ENCODE results near the gene HCK.

DNA sequence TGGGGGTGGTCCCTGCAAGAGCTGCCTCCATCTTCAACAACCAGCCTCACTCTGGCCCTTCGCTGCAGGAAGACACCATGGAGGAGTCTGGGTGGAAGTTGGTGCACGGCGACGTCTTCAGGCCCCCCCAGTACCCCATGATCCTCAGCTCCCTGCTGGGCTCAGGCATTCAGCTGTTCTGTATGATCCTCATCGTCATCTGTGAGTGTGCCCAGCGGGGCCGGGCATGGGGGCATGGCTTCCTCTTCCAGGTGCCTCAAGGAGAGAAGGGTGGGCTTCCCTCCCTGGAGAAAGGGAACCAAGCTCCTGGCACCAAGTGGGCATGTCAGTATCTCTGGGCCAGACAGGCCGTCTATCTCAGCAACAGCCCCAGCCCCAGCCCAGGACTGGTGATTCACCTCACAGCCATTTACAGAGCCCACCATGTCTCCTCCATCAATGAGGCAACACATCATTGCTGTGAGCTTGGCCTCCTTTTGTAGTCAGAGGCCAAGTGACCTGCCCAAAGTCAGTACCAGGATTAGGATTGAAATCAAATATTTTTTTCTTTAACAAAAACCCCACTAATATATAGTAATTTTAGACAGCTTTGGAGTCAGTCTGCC, 97.6 kb downstream of the HCK start:
- TF ChIP-seq, protein P1, sequence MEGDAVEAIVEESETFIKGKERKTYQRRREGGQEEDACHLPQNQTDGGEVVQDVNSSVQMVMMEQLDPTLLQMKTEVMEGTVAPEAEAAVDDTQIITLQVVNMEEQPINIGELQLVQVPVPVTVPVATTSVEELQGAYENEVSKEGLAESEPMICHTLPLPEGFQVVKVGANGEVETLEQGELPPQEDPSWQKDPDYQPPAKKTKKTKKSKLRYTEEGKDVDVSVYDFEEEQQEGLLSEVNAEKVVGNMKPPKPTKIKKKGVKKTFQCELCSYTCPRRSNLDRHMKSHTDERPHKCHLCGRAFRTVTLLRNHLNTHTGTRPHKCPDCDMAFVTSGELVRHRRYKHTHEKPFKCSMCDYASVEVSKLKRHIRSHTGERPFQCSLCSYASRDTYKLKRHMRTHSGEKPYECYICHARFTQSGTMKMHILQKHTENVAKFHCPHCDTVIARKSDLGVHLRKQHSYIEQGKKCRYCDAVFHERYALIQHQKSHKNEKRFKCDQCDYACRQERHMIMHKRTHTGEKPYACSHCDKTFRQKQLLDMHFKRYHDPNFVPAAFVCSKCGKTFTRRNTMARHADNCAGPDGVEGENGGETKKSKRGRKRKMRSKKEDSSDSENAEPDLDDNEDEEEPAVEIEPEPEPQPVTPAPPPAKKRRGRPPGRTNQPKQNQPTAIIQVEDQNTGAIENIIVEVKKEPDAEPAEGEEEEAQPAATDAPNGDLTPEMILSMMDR (IDR thresholded peaks at IDR 0.05), result no peak
- TF ChIP-seq EP300 (IDR thresholded peaks at IDR 0.05), result no peak

All from ovary (tissue), 3 donors.